ENCODE data around the gene CTIF. TPM values are rescaled to one million over a fixed set of nuclear protein-coding genes. Genes with fewer than 3 reads are reported as not detected.

Gene CTIF
- polyA plus RNA-seq, 10 donors = 25.4 to 43.6 (median 34.2) TPM

DNA sequence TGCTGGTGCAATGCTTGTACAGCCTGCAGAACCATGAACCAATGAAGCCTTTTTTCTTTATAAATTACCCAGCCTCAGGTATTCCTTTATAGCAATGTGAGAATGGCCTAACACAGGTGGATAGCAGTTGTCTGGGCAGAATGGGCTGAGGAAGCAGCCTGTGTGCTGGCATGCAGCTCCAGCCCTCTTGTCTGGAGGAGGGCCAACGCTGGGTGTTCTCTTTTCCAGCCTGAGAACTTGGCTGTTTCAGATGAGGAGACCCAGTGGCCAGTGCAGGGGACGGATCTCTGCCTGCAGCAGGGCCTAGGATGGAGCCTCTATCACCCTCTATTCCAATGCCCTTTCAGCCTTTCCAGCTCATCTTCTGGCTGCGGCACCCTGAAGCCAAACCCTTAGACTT lies 58.8 kb downstream of the CTIF start:
- DNase-seq = no peak

DNA sequence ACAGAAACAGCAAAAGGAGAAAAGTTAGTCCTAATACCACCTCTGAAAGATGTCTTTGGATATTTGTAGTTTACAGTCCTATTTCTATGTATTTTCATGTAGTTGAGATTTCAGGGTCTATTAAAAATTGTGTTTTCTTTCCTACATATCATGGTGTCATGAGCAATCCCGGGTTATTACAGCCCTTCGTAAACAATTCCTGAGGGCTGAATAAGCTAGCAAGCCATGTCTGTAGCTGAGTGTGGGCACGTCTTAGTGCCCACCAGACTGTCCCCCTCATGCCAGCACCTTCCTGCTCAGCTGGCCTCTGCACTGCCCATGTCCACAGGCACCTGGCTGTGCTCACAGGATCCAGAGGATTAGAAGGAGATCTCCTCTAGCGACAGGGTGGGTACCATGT lies 60.6 kb downstream of the CTIF start:
- no peak for DNase-seq

DNA sequence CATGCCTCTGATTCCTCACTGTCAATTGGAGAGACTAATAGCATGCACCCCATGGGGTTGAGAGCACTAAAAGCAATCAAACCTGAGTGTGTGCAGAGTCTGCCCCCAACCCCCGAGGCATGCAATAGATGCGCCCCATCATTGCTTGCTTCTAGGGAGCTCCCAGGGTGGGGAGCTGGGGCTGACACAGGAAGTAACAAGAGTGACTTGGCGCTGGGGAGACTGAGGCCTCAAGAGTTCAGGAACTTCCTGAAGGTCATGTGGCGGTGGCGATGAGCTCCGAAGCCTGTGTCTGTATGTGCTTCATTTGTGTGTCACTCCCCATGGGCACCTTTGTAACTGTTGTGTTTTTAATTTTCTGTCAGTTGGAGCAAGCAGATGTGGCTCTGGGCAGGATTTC lies 61.2 kb downstream of the CTIF start:
- DNase-seq = no peak

DNA sequence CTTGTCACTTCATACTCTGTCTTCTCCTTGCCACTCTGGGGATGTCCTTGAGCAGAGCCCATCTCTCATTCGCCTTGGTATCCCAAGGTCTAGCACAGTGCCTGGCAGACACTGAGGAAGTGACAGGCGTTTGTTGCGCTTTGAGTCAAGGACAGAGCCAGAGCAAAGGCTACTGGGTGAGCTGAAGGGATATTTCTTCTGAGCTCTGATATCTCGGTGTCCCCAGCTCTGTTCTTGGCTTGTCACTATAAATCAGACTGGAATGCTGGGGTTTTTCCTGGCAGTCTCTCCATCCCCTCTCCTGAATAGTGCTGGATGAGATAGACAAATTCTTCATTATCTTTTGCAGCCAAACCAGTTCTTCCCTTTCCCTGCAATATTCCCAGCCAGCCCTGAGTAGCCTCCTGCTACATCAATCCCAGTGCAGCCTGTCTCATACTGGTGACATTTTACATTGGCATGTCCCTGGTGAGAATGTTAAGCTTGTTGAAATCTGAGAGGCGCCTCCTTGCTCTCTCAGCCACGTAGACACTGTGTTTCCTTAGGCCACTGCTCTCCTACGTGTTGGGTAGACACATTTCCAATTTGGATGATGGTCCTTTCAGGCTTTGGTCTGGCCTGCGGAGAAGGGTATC lies 61.7 kb downstream of the CTIF start:
- DNase-seq = peak in 2 of 3 donors; percentile 37 to 63

DNA sequence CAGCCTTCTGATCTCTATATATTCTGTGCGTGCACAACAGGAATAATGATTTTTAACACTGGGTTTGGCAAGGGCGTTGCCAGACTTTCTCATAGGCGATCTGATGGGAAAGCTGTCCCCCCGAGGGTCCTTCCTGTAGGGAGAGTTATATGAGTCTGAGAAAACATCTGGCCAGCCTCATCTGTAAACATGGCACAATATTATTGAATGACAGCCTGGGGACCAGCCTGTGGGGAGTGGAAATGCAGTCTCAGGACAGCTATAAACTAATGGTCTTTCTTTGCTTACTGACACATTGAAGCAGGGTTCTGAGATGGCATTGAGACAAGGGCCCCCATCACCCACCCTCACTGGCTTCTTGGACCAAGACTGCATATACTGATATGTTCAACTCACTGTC lies 62.5 kb downstream of the CTIF start:
- no peak for DNase-seq

DNA sequence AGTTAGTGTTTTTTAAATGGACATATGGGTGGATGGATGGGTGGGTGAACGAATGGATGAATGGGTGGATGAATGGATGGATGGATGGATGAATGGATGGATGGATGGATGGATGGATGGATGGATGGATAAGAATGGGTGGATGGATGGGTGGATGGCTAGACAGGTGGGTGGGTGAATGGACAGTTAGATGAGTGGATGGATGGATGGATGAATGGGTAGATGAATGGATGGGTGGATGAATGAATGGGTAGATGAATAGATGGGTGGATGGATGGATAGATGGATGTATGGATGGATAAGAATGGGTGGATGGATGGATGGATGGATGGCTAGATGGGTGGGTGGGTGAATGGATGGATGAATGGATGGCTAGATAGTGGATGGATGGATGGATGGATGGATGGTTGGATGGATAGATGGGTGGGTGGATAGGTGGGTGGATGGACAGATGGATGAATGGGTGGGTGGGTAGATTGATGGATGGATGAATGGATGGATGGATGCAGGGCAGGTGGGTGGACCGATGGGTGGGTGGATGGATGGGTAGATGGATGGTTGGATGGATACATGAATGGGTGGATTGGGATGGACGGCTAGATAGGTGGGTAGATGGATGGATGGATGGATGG lies 64.0 kb downstream of the CTIF start:
- DNase-seq = no peak

DNA sequence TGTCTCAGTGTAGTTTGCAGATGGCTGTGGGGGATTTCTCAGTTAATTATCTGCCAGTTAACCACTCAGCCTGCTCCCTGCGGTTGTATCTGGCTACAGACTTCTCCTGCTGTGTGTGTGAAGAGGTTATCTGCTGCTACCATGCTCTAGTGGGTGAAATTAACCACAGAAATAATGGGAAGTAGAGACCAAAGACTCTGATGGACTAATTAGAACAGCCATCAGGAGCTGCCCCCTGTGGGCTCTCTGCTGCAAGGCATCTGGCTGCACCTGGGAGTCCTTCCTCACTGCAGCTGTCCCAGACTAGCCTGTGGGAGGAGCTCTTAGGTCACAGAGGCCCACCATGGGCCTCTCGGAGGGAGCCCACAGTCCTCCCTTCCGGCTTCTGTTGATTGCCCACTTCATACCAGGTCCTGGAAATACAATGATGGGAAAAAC lies 66.6 kb downstream of the CTIF start:
- DNase-seq = no peak

DNA sequence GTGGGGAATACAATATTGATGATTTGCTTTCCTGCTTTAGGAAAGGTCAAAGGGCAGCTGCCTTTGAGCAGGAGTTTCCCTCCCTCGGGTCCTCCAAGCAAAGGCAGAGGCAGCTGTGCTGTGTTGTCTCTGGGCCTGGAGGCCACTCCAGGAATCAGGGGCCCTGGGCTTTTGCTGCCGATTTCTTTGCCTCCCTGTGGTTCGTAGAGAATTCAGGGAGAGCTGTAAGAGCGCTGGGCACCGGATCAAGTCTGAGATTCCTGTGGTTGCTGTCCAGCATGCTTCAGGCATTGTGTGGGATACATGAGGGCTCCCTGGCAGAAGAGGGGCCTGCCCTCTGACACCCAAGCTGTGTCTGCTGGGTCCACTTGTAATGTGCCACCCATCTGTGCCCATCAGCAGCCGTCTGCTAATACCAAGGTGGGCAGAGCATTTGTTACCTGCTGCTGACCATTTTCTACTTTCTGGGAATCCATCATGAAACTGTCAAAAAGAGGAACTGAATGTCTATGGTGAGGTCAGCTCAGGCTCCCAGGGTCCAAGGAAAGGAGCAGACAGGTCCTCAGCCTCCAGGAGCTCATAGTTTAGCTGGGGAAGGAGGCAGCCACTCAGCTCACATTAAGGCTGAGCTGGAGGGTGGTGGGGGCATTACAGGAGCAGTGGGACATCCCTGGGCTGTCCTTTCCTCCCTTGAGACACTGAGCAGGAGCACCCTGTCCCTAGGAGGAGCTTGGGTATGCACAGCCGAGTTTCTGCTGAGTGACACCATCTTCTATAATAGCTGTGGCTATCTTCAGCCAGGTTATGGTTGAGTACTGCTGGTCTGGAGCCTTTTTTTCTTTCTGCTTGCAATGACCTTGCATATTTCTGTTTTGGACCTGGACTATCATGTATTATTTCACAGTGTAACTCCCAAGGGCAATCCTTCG lies 68.5 kb downstream of the CTIF start:
- peak; percentile 72 to 84 (median 82) for DNase-seq

DNA sequence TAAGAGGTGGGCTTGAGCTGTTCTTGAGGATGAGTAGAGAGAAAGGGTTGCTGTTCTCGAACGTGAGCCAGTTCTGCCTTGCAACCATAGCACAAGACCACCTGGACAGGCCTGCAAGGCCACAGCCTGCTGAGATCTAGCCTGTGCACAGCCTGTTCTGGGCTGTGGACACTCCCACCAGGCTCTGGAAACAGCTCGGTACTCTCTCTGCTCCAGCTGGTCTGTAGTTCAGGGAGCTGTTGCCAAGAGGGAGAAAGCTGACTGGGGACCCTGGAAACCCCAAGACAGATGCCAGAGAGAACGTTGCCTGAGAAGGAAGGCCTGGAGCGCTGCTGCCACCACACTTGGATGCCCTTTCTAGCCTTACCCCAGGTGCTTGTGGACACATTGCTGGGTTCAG lies 69.8 kb downstream of the CTIF start:
- peak in 1 of 3 donors; percentile 34 for DNase-seq

DNA sequence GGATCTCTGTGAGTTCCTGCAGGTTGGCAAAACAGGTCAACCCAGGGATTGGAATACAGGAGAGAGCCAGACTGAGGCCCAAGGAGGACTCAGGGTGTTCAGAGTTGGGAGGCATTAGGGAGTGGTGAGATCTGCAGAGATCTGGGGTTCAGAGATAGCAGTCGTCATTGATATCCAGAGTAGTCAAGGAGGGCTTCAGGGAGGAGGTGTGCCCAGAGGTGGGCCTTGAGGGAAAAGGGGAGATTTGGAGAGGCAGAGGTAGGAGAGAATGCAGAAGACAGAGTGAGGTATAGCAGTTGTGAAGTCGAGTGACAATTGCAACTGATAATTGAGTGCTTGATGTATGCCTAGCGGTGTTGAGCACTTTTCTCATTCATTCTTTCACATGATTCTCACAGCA lies 70.3 kb downstream of the CTIF start:
- no peak for DNase-seq

DNA sequence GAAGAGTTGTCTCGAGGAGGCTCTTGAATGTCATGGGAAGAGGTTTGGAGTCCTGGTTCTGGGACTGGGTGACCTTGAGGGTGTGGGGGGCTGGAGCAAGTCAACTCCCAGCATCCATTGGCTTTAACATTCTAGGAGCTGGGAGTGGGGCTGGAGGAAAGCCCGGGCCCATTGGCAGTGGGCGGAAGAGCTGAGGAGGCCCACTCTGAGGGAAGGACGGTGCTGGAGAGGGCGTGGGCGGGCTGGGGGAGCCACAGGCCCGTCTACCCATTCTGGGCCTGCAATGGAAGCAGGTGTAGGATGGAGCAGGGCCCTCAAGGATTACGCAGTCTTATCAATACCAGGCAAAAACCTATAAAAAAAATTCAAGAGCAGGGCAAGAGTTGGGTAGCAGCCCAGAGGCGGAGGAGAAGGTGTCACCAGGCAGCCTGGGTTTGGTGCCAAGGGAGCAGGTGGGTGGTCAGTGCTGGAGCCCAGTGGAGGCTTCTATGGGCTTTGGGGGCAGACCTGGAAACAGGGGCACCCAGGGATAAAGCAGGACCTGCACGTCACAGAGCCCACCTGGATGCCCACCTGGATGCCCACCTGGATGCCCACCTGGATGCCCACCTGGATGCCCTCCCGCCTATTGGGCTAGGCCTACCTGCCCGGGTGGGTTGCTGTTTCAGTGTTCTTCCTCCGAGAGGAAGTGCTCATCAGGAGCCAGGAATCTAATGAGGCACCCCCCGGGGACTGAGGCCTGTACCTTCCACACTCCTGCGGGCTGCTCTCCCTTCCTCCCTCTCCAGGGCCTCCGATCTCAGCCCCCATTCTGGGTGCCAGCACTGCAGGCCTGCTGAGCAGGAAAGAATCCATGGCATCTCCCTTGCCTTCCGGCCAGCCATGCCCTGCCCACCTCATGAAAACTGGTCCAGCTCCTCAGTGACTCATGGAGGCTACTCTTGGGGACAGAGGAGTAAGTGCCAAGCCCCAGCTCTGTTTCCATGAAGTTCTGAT lies 71.3 kb downstream of the CTIF start:
- DNase-seq = no peak

DNA sequence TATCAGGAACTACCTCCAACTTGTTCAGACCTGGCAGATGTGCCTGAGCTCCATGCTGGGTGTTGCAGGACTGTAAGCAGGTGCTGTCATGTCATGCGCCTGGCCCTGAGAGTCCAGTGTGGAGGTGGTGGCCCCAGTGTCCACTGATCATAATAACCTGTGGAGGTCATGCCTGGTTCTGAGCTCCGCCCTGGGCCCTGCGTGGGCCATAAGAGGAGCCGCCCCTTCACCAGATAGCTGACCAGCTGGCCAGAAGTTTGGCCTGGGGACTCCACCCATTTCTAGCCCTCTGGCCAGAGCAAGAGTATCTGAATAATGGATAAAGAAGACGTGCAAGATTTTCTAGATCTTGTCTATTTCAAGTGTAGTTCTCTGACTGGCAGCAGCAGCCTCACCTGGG lies 72.4 kb downstream of the CTIF start:
- DNase-seq = no peak

DNA sequence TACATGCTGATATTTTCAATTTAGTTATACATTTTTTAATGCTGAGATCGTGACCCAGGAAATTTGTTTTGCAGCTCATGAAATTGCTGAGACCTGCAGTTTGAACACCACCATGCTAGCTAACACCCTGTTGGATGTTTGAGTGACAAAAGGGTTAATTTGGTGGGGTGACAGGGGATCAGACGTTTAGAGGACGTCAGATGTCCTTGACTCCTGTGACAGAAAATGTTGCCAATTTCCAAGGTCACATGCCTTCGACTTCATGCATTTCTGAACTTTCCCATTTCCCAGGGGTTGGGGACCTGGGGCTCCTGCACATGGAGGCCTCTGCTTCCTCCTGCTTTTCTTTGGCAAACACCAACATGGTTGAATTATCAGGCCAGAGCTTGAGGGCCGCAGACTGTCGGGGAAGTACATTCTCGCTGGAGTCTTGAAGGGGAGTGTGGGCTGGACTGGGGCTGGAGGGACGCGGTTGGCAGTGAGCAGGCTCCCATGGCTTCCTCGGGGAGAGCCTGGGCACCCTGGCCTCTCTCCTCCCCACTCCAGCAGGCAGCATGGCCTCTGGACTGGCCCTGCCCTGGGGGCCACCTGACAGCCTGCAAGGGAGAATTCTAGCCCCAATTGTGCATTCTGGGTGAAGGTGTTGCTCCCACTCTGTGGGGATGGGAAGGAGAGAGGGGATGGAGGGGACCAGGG lies 73.1 kb downstream of the CTIF start:
- no peak for DNase-seq

DNA sequence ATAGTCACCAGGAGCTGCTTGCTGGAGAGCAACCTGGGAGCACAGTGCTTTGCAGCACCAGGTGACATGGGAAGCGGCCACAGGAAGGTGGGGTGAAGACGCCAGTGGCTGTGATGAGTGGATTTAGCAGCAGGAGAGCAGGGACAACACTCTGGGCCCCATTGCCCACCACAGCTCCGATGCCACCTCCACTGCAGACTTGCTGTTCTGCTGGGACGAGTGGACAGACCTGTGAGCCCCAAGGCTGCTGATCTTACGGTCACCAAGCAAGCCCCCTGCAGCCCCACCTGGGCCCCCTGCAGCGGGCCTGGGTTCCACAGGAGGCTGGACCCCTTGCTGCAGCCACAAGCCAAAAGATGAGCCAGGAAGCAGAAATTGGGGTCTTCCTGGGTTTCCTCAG lies 73.7 kb downstream of the CTIF start:
- no peak for DNase-seq

DNA sequence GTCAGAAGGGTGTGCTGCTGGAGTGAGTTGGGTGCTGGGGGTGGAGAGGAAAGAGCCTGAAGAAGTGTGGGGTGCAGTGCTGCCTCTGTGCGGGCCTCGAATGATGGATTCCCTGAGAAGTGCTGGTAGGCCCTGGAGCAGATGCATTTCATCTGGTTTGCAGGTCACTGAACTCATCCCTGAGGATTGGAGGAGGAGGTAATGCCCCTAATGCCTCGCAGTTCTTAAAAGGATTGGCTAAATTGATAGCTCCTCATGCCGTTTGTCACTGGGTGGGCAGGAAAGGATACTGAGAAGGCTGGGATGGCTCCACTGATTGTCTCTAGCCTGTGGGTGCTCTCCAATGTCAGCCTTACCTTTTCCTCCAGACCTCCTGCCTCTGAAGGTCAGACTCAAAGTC lies 74.1 kb downstream of the CTIF start:
- DNase-seq = no peak

DNA sequence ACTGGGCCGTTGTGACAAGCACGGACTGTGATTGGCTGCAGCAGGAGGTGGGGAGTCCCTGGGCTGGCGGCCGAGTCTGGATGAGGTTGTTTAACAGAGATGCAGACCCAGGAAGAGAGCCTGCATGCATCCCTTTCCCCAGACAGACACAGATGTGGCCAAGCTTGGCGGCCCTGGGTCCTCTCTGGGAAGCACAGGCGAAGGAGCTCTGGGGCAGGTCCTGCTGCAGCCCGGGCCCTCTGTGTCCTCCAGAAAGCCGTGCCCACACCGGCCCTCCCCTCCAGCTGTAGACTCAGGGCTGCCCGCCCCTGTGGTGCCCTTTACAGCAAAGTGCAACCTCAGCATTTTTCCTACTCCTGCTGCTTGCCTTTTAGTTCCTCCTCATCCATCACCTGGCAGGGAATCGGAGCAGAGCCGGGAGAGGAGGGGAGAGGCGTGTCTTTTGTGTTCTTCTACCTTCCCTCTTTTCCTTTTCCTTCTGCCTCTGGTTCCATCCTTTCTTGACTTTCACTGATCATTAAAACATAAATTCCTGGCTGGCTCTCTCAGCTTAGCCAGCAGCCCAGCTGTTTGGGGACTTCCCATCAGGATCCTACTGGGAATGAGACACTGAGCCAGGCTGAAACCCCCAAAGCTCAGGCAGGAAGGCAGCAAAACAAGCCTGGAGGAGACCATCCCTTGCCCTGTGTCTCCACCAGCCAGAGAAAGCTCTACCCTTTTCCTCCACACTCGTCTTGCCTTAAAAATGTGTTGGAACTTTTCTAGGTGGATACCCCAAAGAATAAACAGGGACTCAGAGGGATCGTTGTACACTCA lies 75.0 kb downstream of the CTIF start:
- peak in 2 of 3 donors; percentile 54 to 78 for DNase-seq

DNA sequence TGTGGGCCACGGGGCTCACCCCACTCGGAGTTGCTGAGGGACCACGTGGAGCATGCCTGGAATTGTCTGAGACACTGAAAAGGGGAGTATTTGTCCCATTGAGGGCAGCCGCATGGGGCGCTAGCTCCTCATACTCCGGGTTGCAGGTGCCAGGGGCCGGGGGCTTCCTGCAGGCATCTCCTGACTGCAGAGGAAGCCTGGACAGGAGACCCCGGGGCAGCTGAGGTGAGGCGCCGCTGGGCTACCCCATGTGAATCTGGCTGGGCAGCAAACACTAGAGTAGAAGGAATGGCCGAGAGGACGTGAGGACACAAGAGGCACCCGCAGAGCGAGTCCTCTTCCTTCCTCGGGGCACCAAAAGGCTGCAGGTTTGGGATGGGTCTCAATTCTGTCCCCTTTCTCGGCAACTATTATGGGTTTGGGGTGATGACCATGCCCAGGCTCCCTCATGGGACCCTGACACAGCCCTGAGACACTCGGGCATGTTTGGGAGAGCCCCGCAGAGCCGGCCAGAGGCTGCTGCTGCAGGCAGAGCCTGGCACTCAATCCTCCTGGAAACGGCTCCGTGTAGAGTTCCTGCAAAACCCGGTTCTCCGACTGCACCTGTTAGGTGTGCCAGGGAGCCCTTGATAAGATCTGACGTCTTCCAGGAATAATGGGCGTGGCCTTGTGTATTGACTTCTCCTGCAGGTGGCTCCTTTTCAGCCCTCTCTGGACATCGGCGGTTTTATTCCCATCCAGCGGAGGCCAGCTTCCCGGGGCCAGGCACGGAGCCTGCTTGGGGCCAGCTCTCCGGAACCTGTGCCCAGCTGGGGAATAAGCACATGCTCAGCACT lies 77.0 kb downstream of the CTIF start:
- DNase-seq = no peak

DNA sequence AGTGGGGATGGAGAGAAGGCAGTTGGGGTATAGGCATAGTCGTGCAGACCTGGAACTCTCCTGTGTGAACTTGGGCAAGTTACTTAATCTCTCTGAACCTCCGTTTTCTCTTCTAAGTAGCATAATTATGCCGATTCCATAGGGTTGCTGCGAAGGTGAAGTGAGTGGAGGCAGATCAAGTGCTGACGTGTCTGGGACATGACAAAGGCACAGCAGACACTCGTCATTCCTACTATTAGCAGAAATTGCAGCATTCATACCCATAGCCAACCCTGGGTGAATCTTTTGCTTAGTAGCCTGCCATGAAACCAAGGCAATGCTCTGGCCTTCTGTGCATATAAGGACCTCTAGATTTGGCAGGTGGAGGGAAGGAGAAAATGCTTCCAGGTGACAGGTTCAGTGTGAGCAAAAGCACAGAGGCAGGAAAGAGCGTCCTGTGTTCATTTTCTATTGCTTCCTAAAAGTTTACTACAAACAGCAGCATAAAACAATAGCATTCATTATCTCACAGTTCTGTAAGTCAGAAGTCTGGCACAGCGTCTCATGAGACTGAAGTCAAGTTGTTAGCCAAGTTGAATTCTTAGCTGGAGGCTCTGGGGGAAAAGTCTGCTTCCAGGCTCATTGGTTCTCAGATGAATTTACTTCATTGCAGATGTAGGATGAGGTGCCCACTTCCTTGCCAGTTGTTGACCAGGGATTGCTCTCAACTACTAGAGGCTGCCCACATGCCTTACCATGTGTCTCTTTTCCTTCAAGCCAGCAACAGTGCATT lies 77.8 kb downstream of the CTIF start:
- DNase-seq = peak in 1 of 3 donors; percentile 48
